Sciatic nerve (tissue), 2 donors: ENCODE measurements around the gene ZNF48. TPM values are rescaled to one million over a fixed set of nuclear protein-coding genes. Genes with fewer than 3 reads are reported as not detected.

Experiments used
- ATAC-seq: fragments of 200-7000 bp; cut with Tn5 transposase; one replicate; pipeline ENCODE4 v1.9.1; 2020; ENCODE audit warnings: mild to moderate bottlenecking, moderate library complexity
- DNase-seq: peaks from one replicate; pipeline ENCODE4 v3.0.0-alpha.2; 2020; ENCODE audit warnings: low spot score
- intact Hi-C: fragments of 100-400 bp; cut with DNase I; formaldehyde crosslinking; loops from one replicate; pipeline ENCODE4 v1.14.2; 2022
- total RNA-seq: library from RNA; stranded (reverse); fragmentation: NEBNext Ultra II Directional; extraction: Animal tissue kit (Norgen Biotek cat#: 25700); gene quantifications from one replicate; pipeline ENCODE4 v1.2.1, GENCODE V29; 2021
- donor health status: DM: no; HTN: no; CAD: no.
- donor health status: DM: no; HTN: no; CAD: no.

The ZNF48 gene
- total RNA-seq, 1 donor from 2014 or later, result 6.7 TPM

- DNase-seq (no peak), ATAC-seq (no peak)
- intact Hi-C loops, result no loop called here
Observed at GRCh38 chr16:30398661-30399434, 3.6 kb downstream of the ZNF48 start.

GRCh38 chr16:30399435-30400186, 4.4 kb downstream of the ZNF48 start:
- DNase-seq (no peak), ATAC-seq (no peak)
- intact Hi-C loops, result loop anchor here (10.0 kb wide), 1 partner anchor 305 kb away; the partner anchor contains the start of genes TBX6 and YPEL3

GRCh38 chr16:30401768-30402425, 6.7 kb downstream of the ZNF48 start:
- intact Hi-C loops, result loop anchor here (10.0 kb wide), 1 partner anchor 307 kb away; the partner anchor contains the start of genes TBX6 and YPEL3
- ATAC-seq (no peak), DNase-seq (no peak)

- intact Hi-C loops, result loop anchor here (10.0 kb wide), 1 partner anchor 312 kb away; the partner anchor contains the start of genes TBX6 and YPEL3
- DNase-seq (no peak), ATAC-seq (no peak)
Observed at GRCh38 chr16:30406795-30407101, 11.5 kb downstream of the ZNF48 start.

GRCh38 chr16:30407102-30407803, 12.0 kb downstream of the ZNF48 start, which contains the start of gene ZNF771:
Gene ZNF771 (plus strand): TSS chr16:30407606. CDS start chr16:30408054, 448 bp downstream.
- intact Hi-C loops, result loop anchor here (10.0 kb wide), 1 partner anchor 312 kb away; the partner anchor contains the start of genes TBX6 and YPEL3
- DNase-seq (peak; percentile 97), ATAC-seq (peak; percentile 97)

DNA sequence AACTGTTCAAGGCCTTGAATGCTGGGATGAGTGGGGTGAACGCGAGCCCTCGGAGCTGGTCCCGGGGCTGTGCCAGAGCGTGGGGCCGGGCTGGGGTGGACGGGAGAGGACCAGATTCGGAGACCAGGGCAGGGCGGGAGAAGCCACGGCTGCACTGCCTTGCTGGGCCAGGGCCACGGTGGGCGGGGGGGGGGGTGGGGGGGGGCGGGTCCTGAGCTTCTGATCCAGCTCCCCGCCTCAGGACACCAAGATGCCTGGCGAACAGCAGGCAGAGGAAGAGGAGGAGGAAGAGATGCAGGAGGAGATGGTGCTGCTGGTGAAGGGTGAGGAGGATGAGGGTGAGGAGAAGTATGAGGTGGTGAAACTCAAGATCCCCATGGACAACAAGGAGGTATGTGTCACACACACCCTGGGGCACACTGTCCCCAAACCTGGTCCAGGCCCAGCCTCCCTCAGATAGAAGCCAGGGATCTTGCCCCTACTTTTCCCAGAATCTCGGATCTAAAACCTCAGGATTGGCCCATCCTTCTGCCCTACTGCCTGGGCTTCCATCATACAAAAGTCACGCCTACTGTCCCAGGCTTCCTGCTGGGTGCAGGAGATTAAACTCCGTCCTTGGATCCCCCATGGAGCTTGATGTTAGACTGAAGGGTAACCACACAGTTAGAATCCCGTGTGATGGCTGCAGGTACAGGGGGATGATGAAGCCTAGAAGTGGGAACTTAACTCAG, 12.7 kb downstream of the ZNF48 start:
- peak; percentile 11 for ATAC-seq

GRCh38 chr16:30409125-30410060, 14.2 kb downstream of the ZNF48 start:
- intact Hi-C loops, result loop anchor here (10.0 kb wide), 1 partner anchor 315 kb away; the partner anchor contains the start of genes TBX6 and YPEL3
- ATAC-seq (peak; percentile 80), DNase-seq (peak; percentile 96)

More for the DNA sequence above, 12.7 kb downstream of the ZNF48 start:
- intact Hi-C loops, result loop anchor here (10.0 kb wide), 1 partner anchor 313 kb away; the partner anchor contains the start of genes TBX6 and YPEL3
- no peak for DNase-seq

DNA sequence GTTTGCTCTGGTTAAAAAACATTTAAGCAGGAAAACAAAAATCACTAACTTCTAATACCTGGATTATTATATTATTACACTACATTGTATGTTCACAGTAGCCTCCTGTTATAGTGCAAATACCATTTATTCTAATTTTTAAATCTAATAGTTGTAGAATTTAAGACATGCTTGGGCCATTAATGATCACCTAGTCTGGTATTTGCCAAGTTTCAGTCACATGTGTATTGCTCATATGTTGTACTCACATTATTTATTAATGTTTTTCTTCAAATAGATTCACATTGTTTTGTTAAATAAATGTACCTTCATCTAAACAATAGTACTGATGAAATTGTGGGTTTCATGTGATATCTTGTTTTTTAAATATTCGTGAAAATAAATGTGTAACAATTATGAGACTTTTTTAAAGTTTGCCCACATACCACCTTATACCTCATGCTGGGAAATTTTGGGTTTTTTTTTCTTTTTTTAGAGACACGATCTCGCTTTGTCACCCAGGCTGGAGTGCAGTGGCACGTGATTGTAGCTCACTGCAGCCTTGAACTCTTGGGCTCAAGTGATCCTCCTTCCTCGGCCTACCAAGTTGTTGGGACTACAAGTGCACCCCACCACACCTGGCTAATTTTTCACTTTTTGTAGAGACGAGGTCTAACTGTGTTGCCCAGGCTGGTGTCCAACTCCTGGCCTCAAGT, 18.0 kb downstream of the ZNF48 start:
- intact Hi-C loops, result no loop called here
- ATAC-seq (no peak), DNase-seq (no peak)

GRCh38 chr16:30414159-30414558, 18.9 kb downstream of the ZNF48 start:
- intact Hi-C loops, result no loop called here
- DNase-seq, result no peak
- ATAC-seq, result no peak

DNA sequence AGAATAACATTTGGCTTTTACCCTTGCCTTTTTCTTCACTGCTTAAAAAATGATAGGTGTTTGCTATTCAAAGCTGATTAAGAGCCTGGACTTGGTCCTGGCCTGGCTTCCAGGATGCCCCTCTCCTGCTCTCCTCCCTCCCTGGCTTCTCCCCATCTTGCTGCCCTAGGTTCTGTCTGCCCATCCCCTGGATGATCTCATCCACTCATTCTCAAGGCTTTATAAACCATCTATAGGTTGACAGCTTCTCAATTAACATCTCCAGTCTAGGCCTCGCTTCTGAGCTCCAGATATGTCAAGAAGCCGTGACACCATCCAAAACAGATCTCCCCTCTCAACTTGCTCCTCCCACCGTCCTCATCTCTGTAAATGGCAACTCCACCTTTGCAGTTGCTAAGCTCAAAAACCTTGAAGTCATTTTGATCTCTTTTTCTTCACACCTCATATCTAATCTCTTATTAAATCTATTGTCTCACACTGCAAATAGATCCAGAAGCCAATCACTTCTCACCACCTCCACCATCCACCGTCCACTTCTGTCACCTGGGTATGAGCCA, 20.9 kb downstream of the ZNF48 start:
- intact Hi-C loops, result no loop called here
- DNase-seq (no peak), ATAC-seq (no peak)

DNA sequence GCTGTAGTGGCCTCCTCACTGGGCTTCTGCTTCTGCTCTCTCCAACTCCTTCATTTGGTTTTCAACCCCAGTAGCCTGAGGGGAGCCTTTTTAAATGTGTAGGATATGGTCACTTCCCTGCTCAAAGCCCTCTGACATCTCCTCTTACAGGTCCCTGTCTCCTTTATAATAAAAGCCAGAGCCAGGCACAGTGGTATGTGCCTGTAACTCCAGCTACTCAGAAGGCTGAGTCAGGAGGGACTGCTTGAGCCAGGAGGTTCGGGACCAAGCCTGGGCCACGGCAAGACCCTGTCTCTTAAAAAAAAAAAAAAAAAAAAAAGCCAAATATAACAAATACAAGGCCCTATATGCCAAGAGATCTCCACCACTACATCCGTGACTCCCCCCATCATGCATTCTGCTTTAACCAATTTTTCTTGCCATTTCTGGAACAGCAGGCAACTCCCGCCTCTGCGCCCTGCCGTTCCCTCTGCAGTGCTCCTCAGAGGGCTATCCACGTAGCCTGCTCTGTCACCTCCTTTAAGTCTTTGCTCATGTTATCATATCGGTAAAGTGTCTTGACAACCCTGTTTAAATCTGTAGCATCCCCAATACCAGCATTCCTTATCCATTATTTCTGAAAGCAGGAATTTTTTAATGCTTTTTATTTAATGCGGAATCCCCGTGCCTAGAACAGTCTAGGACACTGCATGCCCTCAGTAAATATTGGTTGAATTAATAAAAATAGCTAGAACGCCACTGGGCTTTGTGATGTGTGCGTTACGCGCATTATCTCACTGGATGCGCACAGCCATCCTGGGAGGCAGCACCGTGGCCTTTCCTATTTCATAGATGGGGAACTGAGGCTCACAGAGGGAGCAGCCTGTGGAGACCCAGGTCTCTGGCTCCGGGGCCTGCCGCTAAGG, 21.7 kb downstream of the ZNF48 start:
- DNase-seq (no peak), ATAC-seq (no peak)
- intact Hi-C loops, result no loop called here

- intact Hi-C loops, result no loop called here
- peak; percentile 86 for DNase-seq
- peak; percentile 95 for ATAC-seq
Observed at GRCh38 chr16:30417529-30418349, 22.5 kb downstream of the ZNF48 start.

GRCh38 chr16:30418350-30419181, 23.3 kb downstream of the ZNF48 start:
- ATAC-seq (peak; percentile 16), DNase-seq (no peak)
- intact Hi-C loops, result no loop called here
